GM12878 (cell line): Measurements from ENCODE around the gene HAGHL. TPM values are rescaled to one million over a fixed set of nuclear protein-coding genes. Genes with fewer than 3 reads are reported as not detected.
A peak's percentile ranks its signal among the peaks of the same experiment; 100 is the strongest.

Source experiments
- ATAC-seq: fragments of 200-7000 bp; cut with Tn5 transposase; 3 replicates; pipeline ENCODE4 v1.9.1; 2020; ENCODE audit warnings: mild to moderate bottlenecking, moderate library complexity
- BruUV-seq: library from RNA; stranded (reverse); fragments of 400-500 nt; replicated peaks from 2 replicates; lab custom pipeline; 2021; lab: Mats Ljungman, UMichigan
- CTCF ChIA-PET: fragments of 300-600 bp; sonication (Branson Sonifier 250); formaldehyde crosslinking; extraction: SDS; loops from one replicate; lab custom pipeline; 2021; ENCODE audit warnings: inconsistent platforms; lab: Yijun Ruan, JAX
- POLR2A ChIA-PET: fragments of 350-600 bp; formaldehyde crosslinking; extraction: SDS; loops from one replicate; lab custom pipeline; 2021; ENCODE audit warnings: inconsistent platforms; lab: Charles Lee
- RAD21 ChIA-PET: fragments of 300-600 bp; sonication (Branson Sonifier 250); formaldehyde crosslinking; loops from one replicate; lab custom pipeline; 2023; ENCODE audit warnings: antibody characterized with exemption; ENCODE audit not compliant: unreplicated experiment; lab: Charles Lee
- SMC1A ChIA-PET: fragments of 300-600 bp; sonication (Branson Sonifier 250); formaldehyde crosslinking; loops from one replicate; lab custom pipeline; 2023; ENCODE audit not compliant: unreplicated experiment, uncharacterized antibody; lab: Charles Lee
- DNase-seq: peaks from one replicate; pipeline ENCODE4 v3.0.0-alpha.2; 2011; ENCODE audit warnings: low read depth, low spot score
- FAIRE-seq: peaks from 3 replicates; lab custom pipeline; 2011; peaks lifted over from hg19 to GRCh38; lab: Jason Lieb, UNC
- H2AFZ ChIP-seq: 2 replicates; pipeline ENCODE4 v1.6.0; 2011; ENCODE audit warnings: low read depth, low read length, control low read depth; ENCODE audit not compliant: control insufficient read depth
- H3K27ac ChIP-seq: 2 replicates; pipeline ENCODE4 v1.5.1; 2011; ENCODE audit warnings: control low read depth; ENCODE audit not compliant: control insufficient read depth, insufficient read depth
- H3K27me3 ChIP-seq, 2 experiments: replicated peaks in 1 of 2; 2 replicates each; pipeline versions ENCODE4 v1.6.0 to v1.6.1; 2011; ENCODE audit warnings: low read length in 1 of 2; ENCODE audit not compliant: control insufficient read depth in 2 of 2, insufficient read depth in 2 of 2
- H3K36me3 ChIP-seq, 2 experiments: 2 replicates each; pipeline ENCODE4 v1.5.1; 2011; ENCODE audit warnings: low read length in 1 of 2; ENCODE audit not compliant: control insufficient read depth in 2 of 2, insufficient read depth in 2 of 2
- H3K4me1 ChIP-seq: 2 replicates; pipeline ENCODE4 v1.6.1; 2011; ENCODE audit warnings: mild to moderate bottlenecking, low read length, moderate library complexity, mixed read lengths; ENCODE audit not compliant: control insufficient read depth, insufficient read depth
- H3K4me2 ChIP-seq: 2 replicates; pipeline ENCODE4 v1.6.0; 2011; ENCODE audit warnings: control low read depth; ENCODE audit not compliant: control insufficient read depth, insufficient read depth
- H3K4me3 ChIP-seq: fragments of 200-600 bp; sonication (generic); 2 replicates; pipeline ENCODE4 v1.5.1; 2016
- H3K79me2 ChIP-seq: 2 replicates; pipeline ENCODE4 v1.6.0; 2011; ENCODE audit warnings: low read length; ENCODE audit not compliant: control insufficient read depth, insufficient read depth
- H3K9ac ChIP-seq: 2 replicates; pipeline ENCODE4 v1.8.0; 2011; ENCODE audit warnings: low read length, control low read depth, mixed read lengths; ENCODE audit not compliant: control insufficient read depth, insufficient read depth
- H3K9me3 ChIP-seq: replicated peaks from 3 replicates; pipeline ENCODE4 v1.5.1; 2011; ENCODE audit warnings: mild to moderate bottlenecking, low read length; ENCODE audit not compliant: control insufficient read depth, insufficient read depth
- H4K20me1 ChIP-seq: 2 replicates; pipeline ENCODE4 v1.6.0; 2011; ENCODE audit not compliant: control insufficient read depth, insufficient read depth
- ATF3 ChIP-seq: IDR thresholded peaks from 2 replicates; pipeline ENCODE4 v1.6.1; 2011; ENCODE audit warnings: low read depth, mild to moderate bottlenecking, low read length, moderate library complexity, borderline replicate concordance; ENCODE audit errors: extremely low read depth
- E4F1 ChIP-seq: fragments of 450-650 bp; IDR thresholded peaks from 2 replicates; pipeline ENCODE4 v1.6.1; 2018; ENCODE audit warnings: borderline replicate concordance, mild to moderate bottlenecking; ENCODE audit not compliant: partially characterized antibody
- EED ChIP-seq: sonication (generic); IDR thresholded peaks from 2 replicates; pipeline ENCODE4 v1.6.1; 2016; ENCODE audit warnings: antibody characterized with exemption, low read depth
- HDAC2 ChIP-seq: fragments of 200-600 bp; sonication (generic); IDR thresholded peaks from 2 replicates; pipeline ENCODE4 v1.6.1; 2017
- NR2C1 ChIP-seq: fragments of 450-650 bp; IDR thresholded peaks from 2 replicates; pipeline ENCODE4 v1.6.1; 2017; ENCODE audit warnings: antibody characterized with exemption, mild to moderate bottlenecking, moderate library complexity
- NR2F1 ChIP-seq: fragments of 450-650 bp; conservative IDR thresholded peaks from 2 replicates; pipeline ENCODE4 v1.6.1; 2017; ENCODE audit warnings: mild to moderate bottlenecking
- RELB ChIP-seq: fragments of 450-650 bp; IDR thresholded peaks from 2 replicates; pipeline ENCODE4 v1.6.1; 2017; ENCODE audit warnings: low read depth, mild to moderate bottlenecking, moderate library complexity
- ZNF274 ChIP-seq: IDR thresholded peaks from one replicate; pipeline ENCODE4 v1.8.0; 2011; ENCODE audit not compliant: insufficient read length, insufficient read depth
- ZZZ3 ChIP-seq: IDR thresholded peaks from 2 replicates; pipeline ENCODE4 v1.6.1; 2011; ENCODE audit warnings: low read depth; ENCODE audit not compliant: control insufficient read depth, insufficient read length
- WGBS: methylation state at CpG from one replicate; pipeline ENCODE4 v1.1.6; 2016; ENCODE audit warnings: low lambda C conversion rate; ENCODE audit not compliant: insufficient replicate concordance, insufficient coverage; ENCODE audit errors: missing lambda C conversion rate; 5-methylcytosine and 5-hydroxymethylcytosine counted together
- in situ Hi-C: fragments of 300-500 bp; cut with MboI; formaldehyde crosslinking; loops from 9 replicates; pipeline ENCODE4 v1.14.3; 2018; ENCODE audit warnings: mixed read lengths
- intact Hi-C: fragments of 100-400 bp; cut with micrococcal nuclease; formaldehyde crosslinking; loops from one replicate; pipeline ENCODE4 v1.14.2; 2022; ENCODE audit not compliant: unreplicated experiment
- polyA plus RNA-seq, 11 experiments: library from polyadenylated mRNA; depleted of rRNA in 4 of 11; unstranded in 6 of 11; stranded (reverse) in 5 of 11; fragments of >200 nt; fragmentation: Nextera tagmentation in 4 of 11; fragmentation: Illumina TruSeq in 1 of 11; extraction: Ambion mirVana in 4 of 11; extraction: Trizol in 1 of 11; gene quantifications; 1 replicate in 1 of 11; 2 replicates in 10 of 11; pipeline versions ENCODE4 v1.2.1 to v1.2.3, GENCODE V29; 2011 to 2016; ENCODE audit warnings: inconsistent platforms in 2 of 11, missing spikeins in 2 of 11, low read depth in 1 of 11
- total RNA-seq, 4 experiments: library from RNA; depleted of rRNA in 3 of 4; stranded (reverse); fragments of >200 nt in 3 of 4; fragmentation: Illumina TruSeq in 1 of 4; extraction: Trizol in 1 of 4; gene quantifications; 2 replicates each; pipeline versions ENCODE4 v1.2.1 to v1.2.3, GENCODE V29; 2013 to 2021

HAGHL gene
- total and polyA plus RNA-seq, 10 of the 15 experiments (the other 5 are each of a cell fraction or from before 2014, with no cell fraction given), result 0.23 to 44.6 (median 16.4) TPM

- intact Hi-C loops (no loop called here), in situ Hi-C loops (no loop called here)
- Histone ChIP-seq H3K4me3 (peak overlapping the region; percentile 66; the same call in 1 of the 2 replicates), H3K79me2 (no peaks in the 10 kb centered on the region; the same call in none of the 2 replicates), H3K4me2 (peak overlapping the region; percentile 79), H3K9me3 (no peaks in the 10 kb centered on the region), H3K9ac (no peak overlapping the region), H3K36me3 (no peaks in the 10 kb centered on the region; a peak in 2 of 4 replicates), H4K20me1 (no peaks in the 10 kb centered on the region), H3K4me1 (peaks cover 13% of the 10 kb centered on the region), H3K27ac (no peak overlapping the region), H3K27me3 (no peaks in the 10 kb centered on the region), H2AFZ (no peak overlapping the region)
- FAIRE-seq (no peak), DNase-seq (no peak), ATAC-seq (no peak)
- TF ChIP-seq E4F1 (no peak), NR2C1 (no peak), RELB (no peak), ZNF274 (no peak), ATF3 (no peak), EED (no peak), ZZZ3 (no peak), HDAC2 (no peak), NR2F1 (no peak)
- ChIA-PET SMC1A (interaction anchor here (1.7 kb wide), 2 partner anchors 11 to 14 kb away, joined by 3 to 5 read pairs; partner anchors contain the start of gene METRN), RAD21 (interaction anchor here (2.3 kb wide), 1 partner anchor 14 kb away, joined by 6 read pairs; no protein-coding TSS in a partner anchor), POLR2A (interaction anchor here (6.3 kb wide), 1 partner anchor 12 kb away, joined by 60 read pairs; the partner anchor contains the start of gene CIAO3), CTCF (interaction anchor here (0.8 kb wide), 1 partner anchor 14 kb away, joined by 3 read pairs; no protein-coding TSS in a partner anchor)
- WGBS, result 15% methylated on average over 9 of the region's 9 CpGs
- BruUV-seq, result no TSS peak
Observed at GRCh38 chr16:726188-726437, 793 bp upstream of the HAGHL start.
